GM21717 (cell line): ENCODE measurements around the gene DCAKD.
"Not testable (repeated sequence)": the region's sequence is repeated elsewhere in the genome, so short reads cannot be mapped to it uniquely, and the experiment has no call there.

ENCODE experiments used
- ATAC-seq: cut with Tn5 transposase; IDR thresholded peaks from one replicate; pipeline ENCODE4 v1.9.1; 2021; ENCODE audit warnings: mild to moderate bottlenecking, moderate library complexity; ENCODE audit not compliant: unreplicated experiment

DCAKD gene

GRCh38 chr17:45070001-45070400 lies 18.6 kb upstream of the DCAKD start:
- no peak for ATAC-seq

DNA sequence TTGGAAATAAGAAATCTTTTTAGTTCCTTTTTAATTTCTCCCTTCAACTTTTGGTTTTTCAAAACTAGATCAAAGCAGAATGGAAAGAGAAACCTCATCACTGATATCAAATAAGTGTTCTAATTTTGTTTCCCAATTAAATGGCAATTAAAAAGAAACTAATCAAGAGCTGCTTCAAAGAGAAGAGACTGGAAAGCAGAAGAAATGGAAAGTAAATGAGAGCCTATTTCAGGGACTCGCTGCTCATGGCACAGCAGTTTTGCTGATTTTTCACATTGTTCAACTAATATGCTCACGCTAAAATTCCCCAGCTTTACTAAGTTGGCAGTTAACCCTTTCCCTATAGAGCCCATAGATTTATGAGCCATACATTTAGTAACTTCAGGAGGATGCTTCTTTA lies 16.2 kb upstream of the DCAKD start:
- ATAC-seq: no peak

DNA sequence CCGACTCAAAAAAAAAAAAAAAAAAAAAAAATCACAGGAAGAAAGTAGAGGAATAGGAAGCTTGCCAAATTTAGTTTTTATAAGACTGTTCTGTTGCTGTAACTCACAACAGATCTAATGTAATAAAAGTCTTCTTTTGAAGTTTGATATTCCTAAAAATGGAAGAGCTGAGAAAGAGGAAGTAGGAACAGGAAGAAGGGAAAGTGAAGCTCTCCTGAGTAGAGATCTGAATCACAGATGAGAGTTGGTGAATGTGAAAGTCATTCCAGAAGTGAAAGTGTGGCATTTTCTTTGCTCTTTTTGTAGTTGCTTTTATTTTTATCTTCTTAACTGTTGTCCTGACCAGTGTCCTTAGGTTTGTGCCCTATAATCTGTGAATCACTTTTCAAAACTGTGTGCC lies 11.8 kb upstream of the DCAKD start:
- ATAC-seq: no peak

DNA sequence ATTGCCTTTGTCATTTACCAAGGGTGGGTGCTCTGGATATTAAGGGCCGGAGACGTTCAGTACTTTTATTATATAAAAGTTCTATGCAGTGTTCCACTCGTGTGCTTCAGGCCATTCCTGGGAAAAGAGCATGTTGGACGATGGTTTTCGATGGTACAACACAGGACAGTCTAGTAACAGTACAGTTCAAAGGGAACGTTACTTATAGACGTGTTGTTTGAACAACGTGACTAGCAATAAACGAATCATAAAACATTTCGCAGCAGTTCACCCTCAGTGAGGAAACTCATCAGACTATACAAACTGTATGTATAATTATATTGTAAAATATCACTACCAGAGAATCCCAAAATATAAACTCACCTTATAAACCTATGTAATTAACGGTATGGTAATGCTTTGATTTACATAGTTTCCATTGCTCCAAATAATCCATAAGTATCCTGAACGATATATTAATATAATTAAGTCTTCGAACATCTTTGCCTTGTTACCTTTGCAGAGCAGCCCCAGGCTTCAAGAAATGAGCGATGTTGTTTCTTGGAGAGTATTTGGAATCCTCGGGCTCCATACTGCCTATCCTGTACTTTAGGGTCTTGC lies 10.3 kb upstream of the DCAKD start:
- no peak for ATAC-seq

- peak; percentile 79 for ATAC-seq
Measured at GRCh38 chr17:45060797-45061605, 9.6 kb upstream of the DCAKD start, which contains the start of gene NMT1. Gene NMT1, plus strand, starts transcription at chr17:45061317. Its CDS starts 13 bp downstream, at chr17:45061330.

GRCh38 chr17:45060382-45060796 lies 9.0 kb upstream of the DCAKD start:
- ATAC-seq: no peak

DNA sequence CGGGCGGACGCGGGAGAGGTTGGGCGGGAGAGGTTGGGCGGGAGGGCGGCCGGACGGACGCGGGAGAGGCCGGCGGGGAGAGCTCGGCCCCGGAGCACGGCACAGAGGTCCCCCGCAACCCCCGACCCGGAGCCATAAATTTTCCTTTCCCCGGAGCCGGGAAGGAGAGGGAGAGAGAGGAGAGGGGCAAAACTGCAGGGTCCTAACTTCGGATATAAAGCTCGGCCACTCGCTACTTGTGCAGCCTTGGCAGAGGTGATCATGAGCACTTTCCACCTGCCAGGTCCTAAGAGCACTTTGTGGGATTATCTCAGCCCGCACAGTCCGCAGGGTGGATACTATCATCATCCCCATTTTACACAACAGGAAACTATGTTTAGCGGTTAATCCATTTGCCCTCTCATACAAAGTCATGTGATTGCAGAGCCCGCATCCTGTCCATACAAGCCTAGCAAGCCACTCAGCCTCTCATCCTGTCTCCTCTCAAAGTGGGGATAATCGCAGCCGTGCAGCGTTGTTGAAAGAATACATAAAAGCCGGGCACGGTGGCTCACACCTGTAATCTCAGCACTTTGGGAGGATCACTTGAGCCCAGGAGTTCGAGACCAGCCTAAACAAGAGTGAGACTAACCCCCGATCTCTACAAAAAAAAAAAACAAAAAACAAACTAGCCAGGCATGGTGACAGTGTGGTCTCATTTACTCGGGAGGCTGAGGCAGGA lies 780 bp upstream of the DCAKD start:
- no peak for ATAC-seq

DNA sequence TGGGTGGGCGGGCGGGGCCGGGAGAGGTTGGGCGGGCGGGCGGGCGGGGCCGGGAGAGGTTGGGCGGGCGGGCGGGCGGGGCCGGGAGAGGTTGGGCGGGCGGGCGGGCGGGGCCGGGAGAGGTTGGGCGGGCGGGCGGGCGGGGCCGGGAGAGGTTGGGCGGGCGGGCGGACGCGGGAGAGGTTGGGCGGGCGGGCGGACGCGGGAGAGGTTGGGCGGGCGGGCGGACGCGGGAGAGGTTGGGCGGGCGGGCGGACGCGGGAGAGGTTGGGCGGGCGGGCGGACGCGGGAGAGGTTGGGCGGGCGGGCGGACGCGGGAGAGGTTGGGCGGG lies 254 bp upstream of the DCAKD start:
- not testable (repeated sequence) for ATAC-seq

GRCh38 chr17:45050481-45051059 lies 862 bp downstream of the DCAKD start:
- peak; percentile 23 for ATAC-seq

GRCh38 chr17:45048795-45049563 lies 2.5 kb downstream of the DCAKD start:
- no peak for ATAC-seq

DNA sequence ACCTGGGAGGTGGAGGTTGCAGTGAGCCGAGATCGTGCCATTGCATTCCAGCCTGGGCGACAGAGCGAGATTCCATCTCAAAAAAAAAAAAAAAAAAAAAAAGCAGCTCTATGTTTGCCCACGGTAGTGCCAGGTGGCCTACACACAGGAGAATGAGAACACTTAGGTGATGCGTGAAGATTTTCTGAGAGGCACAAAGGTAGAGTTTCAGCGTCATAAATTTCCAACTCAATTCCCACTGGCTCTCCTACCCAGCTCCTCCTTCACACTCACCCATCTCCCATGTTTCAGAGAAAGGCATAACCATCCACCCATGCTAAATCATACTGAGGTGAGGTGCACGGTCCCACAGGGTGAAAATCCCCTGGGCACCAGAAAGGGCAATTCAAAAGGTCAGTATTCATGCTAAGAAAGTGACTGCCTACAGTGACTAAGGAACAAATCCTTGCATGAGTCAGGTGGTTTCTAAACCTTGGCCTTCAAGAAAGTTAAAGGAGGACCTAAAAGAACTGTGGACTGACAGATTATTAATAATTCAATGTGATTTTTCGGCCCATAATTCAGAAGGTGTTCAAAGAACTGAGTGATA lies 4.8 kb downstream of the DCAKD start:
- ATAC-seq: no peak

- no peak for ATAC-seq
Measured at GRCh38 chr17:45043813-45044540, 7.5 kb downstream of the DCAKD start.

DNA sequence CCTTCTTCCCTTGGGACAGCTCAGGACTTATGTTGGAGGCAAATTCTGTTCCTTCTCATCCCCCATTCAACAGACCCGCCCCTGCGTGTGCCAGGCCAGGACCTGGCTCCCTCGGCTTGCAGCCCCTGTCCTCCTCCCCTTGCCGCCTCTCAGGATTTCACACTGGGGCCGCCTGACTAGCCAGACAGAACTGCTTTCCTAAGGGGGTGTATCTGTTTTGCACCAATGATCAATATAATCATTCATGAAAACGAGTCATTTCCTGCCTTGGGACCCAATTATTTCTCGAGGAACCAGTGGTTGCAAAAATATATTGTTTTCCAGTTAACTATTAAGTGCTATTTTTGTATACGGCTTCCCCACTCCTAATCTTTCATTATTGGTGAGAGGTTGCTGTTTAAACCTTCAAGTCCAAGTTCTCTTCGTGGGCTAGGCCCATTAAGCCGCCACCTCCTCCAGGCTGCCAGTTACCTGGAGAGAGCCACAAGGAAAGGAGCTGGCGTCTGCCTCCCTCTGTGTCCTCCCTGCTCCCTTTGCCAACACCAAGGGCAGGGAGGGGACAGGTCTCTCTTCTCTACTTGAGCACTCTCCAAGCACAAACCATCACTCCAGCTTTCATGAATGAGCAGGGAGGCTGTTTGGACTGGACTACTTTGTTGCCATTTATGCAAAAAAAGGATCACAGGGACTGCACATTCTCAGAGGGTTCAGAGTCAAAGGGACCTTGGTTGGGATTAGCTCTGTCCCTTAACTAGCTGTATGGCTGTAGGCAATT lies 8.9 kb downstream of the DCAKD start:
- ATAC-seq: no peak

DNA sequence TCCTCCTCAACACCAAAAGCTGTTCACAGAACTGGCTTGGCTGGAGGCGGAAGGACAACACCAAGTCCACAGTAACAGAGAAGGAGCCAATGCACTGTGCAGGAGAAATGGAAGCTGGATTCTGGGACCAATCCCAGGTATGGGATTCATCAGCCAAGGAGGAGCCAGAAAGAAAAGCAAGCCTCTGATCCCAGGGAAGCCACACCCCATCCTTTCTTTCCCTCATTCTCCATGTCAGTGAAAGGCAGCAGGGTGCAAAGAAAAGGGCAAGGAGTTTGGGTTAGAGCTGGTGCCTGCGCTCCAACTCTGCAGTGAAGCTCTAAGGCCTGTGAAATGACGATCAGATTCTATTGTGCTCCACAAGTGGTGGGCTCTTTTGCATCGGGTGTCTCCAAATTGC lies 11.0 kb downstream of the DCAKD start:
- ATAC-seq: no peak

- ATAC-seq: no peak
Measured at GRCh38 chr17:45038728-45039634, 12.5 kb downstream of the DCAKD start.

DNA sequence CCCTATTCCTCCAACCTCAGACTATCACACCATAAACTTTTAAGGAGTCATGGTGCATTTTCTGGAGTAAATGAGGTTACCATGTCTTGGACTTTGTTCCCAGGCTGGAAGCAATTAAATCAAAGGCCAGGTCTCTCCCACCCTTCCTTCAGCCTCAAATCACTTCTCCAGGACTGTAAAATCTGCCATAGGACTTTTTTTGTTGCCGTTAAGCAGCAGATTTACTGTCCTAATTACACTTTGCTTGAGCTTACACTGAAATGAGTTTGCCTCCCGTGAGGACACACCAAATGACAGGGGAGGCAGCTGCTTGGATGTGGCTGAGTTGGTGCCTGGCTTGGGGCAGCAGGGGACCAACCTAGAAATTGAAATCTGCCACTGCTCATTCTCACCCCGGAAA lies 14.7 kb downstream of the DCAKD start:
- ATAC-seq: no peak

DNA sequence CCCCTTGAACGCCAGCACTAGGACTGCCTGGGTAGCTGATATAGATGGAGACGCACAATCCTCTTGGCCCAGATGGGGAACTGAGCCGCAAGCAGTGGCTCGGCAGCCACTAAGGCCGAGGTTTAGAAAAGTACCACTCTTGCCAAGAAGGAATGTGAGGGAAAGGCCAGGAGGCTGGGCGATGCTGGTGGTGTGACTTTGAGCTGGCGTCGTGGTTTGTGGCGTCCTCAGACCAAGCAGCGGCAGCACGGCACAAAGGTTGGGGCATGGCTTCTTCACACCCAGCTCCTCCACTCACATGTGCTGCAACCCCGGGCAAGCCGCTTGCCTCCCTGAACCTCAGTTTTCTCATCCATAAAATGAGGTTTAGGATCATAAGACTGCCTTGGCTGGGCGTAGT lies 15.6 kb downstream of the DCAKD start:
- ATAC-seq: no peak

DNA sequence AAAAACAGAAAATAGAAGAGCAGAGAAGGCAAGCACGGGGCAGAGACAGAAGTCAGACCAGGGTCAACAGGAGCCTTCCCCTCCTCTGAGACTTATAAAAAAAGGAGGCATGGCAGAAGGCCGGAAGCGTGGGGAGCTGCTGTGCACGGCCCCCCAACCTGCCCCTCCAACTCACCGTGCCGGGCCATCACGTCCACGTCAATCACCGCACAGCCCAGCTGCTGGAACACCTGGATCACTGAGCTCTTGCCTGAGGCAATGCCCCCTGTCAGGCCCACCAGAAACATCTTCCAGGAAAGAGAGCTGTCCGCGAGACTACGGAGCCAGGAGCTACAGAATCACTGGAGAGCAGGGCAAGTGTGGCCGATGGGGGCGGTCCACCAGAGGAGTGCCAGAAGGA lies 16.8 kb downstream of the DCAKD start:
- no peak for ATAC-seq
